HG02588 (cell line): ENCODE measurements around the gene HLA-C.
A peak's percentile ranks its signal among the peaks of the same experiment; 100 is the strongest.
"Not testable (repeated sequence)": the region's sequence is repeated elsewhere in the genome, so short reads cannot be mapped to it uniquely, and the experiment has no call there.

Source experiments
- ATAC-seq: cut with Tn5 transposase; IDR thresholded peaks from one replicate; pipeline ENCODE4 v1.9.1; 2021; ENCODE audit warnings: mild to moderate bottlenecking, moderate library complexity; ENCODE audit not compliant: unreplicated experiment

HLA-C gene

GRCh38 chr6:31270788-31271640, 878 bp downstream of the HLA-C start:
- ATAC-seq, result peak; percentile 39

- ATAC-seq, result no peak
Observed at GRCh38 chr6:31268836-31269235, 3.1 kb downstream of the HLA-C start.

- no peak for ATAC-seq
Observed at GRCh38 chr6:31268369-31268765, 3.5 kb downstream of the HLA-C start.

- no peak for ATAC-seq
Observed at GRCh38 chr6:31267651-31268368, 4.1 kb downstream of the HLA-C start.

GRCh38 chr6:31266567-31267360, 5.1 kb downstream of the HLA-C start:
- ATAC-seq, result no peak

GRCh38 chr6:31265926-31266325, 6.0 kb downstream of the HLA-C start:
- no peak for ATAC-seq

GRCh38 chr6:31263346-31263933, 8.5 kb downstream of the HLA-C start:
- not testable (repeated sequence) for ATAC-seq

GRCh38 chr6:31259995-31260394, 11.9 kb downstream of the HLA-C start:
- not testable (repeated sequence) for ATAC-seq

GRCh38 chr6:31252625-31253024, 19.3 kb downstream of the HLA-C start:
- ATAC-seq, result no peak

GRCh38 chr6:31251261-31251660, 20.6 kb downstream of the HLA-C start:
- ATAC-seq, result no peak

- no peak for ATAC-seq
Observed at GRCh38 chr6:31249184-31249583, 22.7 kb downstream of the HLA-C start.

GRCh38 chr6:31247813-31248212, 24.1 kb downstream of the HLA-C start:
- ATAC-seq, result no peak

GRCh38 chr6:31246051-31246521, 25.8 kb downstream of the HLA-C start:
- no peak for ATAC-seq

- no peak for ATAC-seq
Observed at GRCh38 chr6:31243508-31243907, 28.4 kb downstream of the HLA-C start.

- no peak for ATAC-seq
Observed at GRCh38 chr6:31239854-31240253, 32.0 kb downstream of the HLA-C start.

- ATAC-seq, result not testable (repeated sequence)
Observed at GRCh38 chr6:31234101-31234500, 37.8 kb downstream of the HLA-C start.

GRCh38 chr6:31228476-31228875, 43.4 kb downstream of the HLA-C start:
- no peak for ATAC-seq

GRCh38 chr6:31227143-31227542, 44.7 kb downstream of the HLA-C start:
- no peak for ATAC-seq

GRCh38 chr6:31225735-31226134, 46.2 kb downstream of the HLA-C start:
- ATAC-seq, result no peak

- no peak for ATAC-seq
Observed at GRCh38 chr6:31222496-31222895, 49.4 kb downstream of the HLA-C start.
